SK-N-SH (cell line): Measurements from ENCODE around the gene N4BP3. TPM values are rescaled to one million over a fixed set of nuclear protein-coding genes. Genes with fewer than 3 reads are reported as not detected.

Source experiments
- CTCF ChIA-PET: fragments of 300-600, 350-600 bp; formaldehyde crosslinking; extraction: SDS; loops from one replicate; lab custom pipeline; 2021; lab: Yijun Ruan, JAX
- POLR2A ChIA-PET: fragments of 350-600 bp; sonication (Branson Sonifier 250); formaldehyde crosslinking; extraction: SDS; loops from one replicate; lab custom pipeline; 2020; ENCODE audit warnings: antibody characterized with exemption, inconsistent platforms; lab: Yijun Ruan, JAX
- DNase-seq: peaks from one replicate; pipeline ENCODE4 v3.0.0; 2012
- H2AFZ ChIP-seq: fragments of 200-600 bp; sonication (generic); 2 replicates; pipeline ENCODE4 v1.8.1; 2016; ENCODE audit warnings: antibody characterized with exemption, mild to moderate bottlenecking, low read depth
- H3F3A ChIP-seq: fragments of 200-600 bp; sonication (generic); replicated peaks from 2 replicates; pipeline ENCODE3; 2016; ENCODE audit warnings: antibody characterized with exemption, mild to moderate bottlenecking; ENCODE audit not compliant: insufficient read depth
- H3K27ac ChIP-seq, 2 experiments: fragments of 200-500 bp in 1 of 2; fragments of 200-600 bp in 1 of 2; sonication (Bioruptor generic) in 1 of 2; sonication (generic), shearing (Covaris generic) in 1 of 2; 2 replicates each; pipeline versions ENCODE4 v1.5.1 to v1.6.1; 2014 to 2016; ENCODE audit warnings: low read depth in 2 of 2, inconsistent platforms in 1 of 2, low read length in 1 of 2, mild to moderate bottlenecking in 1 of 2, mixed read lengths in 1 of 2
- H3K27me3 ChIP-seq: fragments of 200-600 bp; sonication (generic), shearing (Covaris generic); 2 replicates; pipeline ENCODE4 v1.6.1; 2016; ENCODE audit warnings: mixed run types; ENCODE audit not compliant: insufficient read depth
- H3K36me3 ChIP-seq, 2 experiments: fragments of 200-500 bp in 1 of 2; fragments of 200-600 bp in 1 of 2; sonication (Bioruptor generic) in 1 of 2; sonication (generic) in 1 of 2; replicated peaks in 1 of 2; 2 replicates each; pipeline versions ENCODE3 to v1.5.1; 2014 to 2016; ENCODE audit warnings: low read length in 1 of 2, mild to moderate bottlenecking in 1 of 2; ENCODE audit not compliant: insufficient read depth in 2 of 2, control insufficient read depth in 1 of 2
- H3K4me1 ChIP-seq, 2 experiments: fragments of 200-500 bp in 1 of 2; fragments of 200-600 bp in 1 of 2; sonication (Bioruptor generic) in 1 of 2; sonication (generic), shearing (Covaris generic) in 1 of 2; 2 replicates each; pipeline versions ENCODE4 v1.5.1 to v1.6.1; 2014 to 2016; ENCODE audit warnings: low read depth in 1 of 2, low read length in 1 of 2, mixed run types in 1 of 2; ENCODE audit not compliant: insufficient read depth in 2 of 2, control insufficient read depth in 1 of 2
- H3K4me2 ChIP-seq: fragments of 200-600 bp; sonication (generic), shearing (Covaris generic); 2 replicates; pipeline ENCODE4 v1.6.1; 2017; ENCODE audit warnings: mixed run types
- H3K4me3 ChIP-seq, 2 experiments: fragments of 200-500 bp in 1 of 2; fragments of 200-600 bp in 1 of 2; sonication (Bioruptor generic) in 1 of 2; sonication (generic), shearing (Covaris generic) in 1 of 2; 2 replicates each; pipeline versions ENCODE4 v1.5.1 to v1.8.1; 2014 to 2016; ENCODE audit warnings: low read depth in 2 of 2, inconsistent platforms in 1 of 2, low read length in 1 of 2, mild to moderate bottlenecking in 1 of 2, mixed read lengths in 1 of 2, moderate library complexity in 1 of 2
- H3K79me2 ChIP-seq: fragments of 200-600 bp; sonication (generic); 2 replicates; pipeline ENCODE4 v1.8.1; 2017; ENCODE audit warnings: mild to moderate bottlenecking; ENCODE audit not compliant: insufficient read depth
- H3K9ac ChIP-seq: fragments of 200-600 bp; sonication (generic); 2 replicates; pipeline ENCODE4 v1.6.1; 2017; ENCODE audit warnings: mixed run types
- H3K9me2 ChIP-seq: fragments of 200-600 bp; sonication (generic); 2 replicates; pipeline ENCODE4 v1.6.1; 2017; ENCODE audit warnings: mixed run types
- H3K9me3 ChIP-seq: fragments of 200-600 bp; sonication (generic); 2 replicates; pipeline ENCODE4 v1.6.1; 2017; ENCODE audit warnings: mixed run types, mild to moderate bottlenecking, moderate library complexity
- H4K20me1 ChIP-seq: fragments of 200-600 bp; sonication (generic); 2 replicates; pipeline ENCODE4 v1.6.1; 2017; ENCODE audit warnings: mild to moderate bottlenecking, mixed run types; ENCODE audit not compliant: insufficient read depth
- ELF1 ChIP-seq: IDR thresholded peaks from 2 replicates; pipeline ENCODE4 v1.4.0; 2012
- EZH2phosphoT487 ChIP-seq: fragments of 200-600 bp; sonication (generic); IDR thresholded peaks from 2 replicates; pipeline ENCODE4 v1.6.1; 2017; ENCODE audit warnings: low read depth, mixed run types, mild to moderate bottlenecking, antibody characterized with exemption, moderate library complexity, borderline replicate concordance
- FOXJ3 ChIP-seq: sonication (generic); formaldehyde crosslinking; IDR thresholded peaks from 2 replicates; pipeline ENCODE4 v1.5.1; 2020; ENCODE audit warnings: mild to moderate bottlenecking, missing genetic modification reagents
- FOXM1 ChIP-seq: IDR thresholded peaks from 2 replicates; pipeline ENCODE4 v1.4.0; 2012; ENCODE audit warnings: low read depth, mild to moderate bottlenecking
- MEF2A ChIP-seq: IDR thresholded peaks from 2 replicates; pipeline ENCODE4 v1.4.0; 2012; ENCODE audit warnings: low read depth, borderline replicate concordance
- POLR2AphosphoS5 ChIP-seq: IDR thresholded peaks from 2 replicates; pipeline ENCODE4 v1.6.1; 2012; ENCODE audit warnings: low read depth, low read length
- RFX5 ChIP-seq: IDR thresholded peaks from 2 replicates; pipeline ENCODE4 v1.6.1; 2012; ENCODE audit warnings: mild to moderate bottlenecking, improper control_type of control experiment, low read length
- SMC3 ChIP-seq: IDR thresholded peaks from 2 replicates; pipeline ENCODE4 v1.6.1; 2012; ENCODE audit warnings: low read depth, low read length, improper control_type of control experiment
- USF1 ChIP-seq: IDR thresholded peaks from 2 replicates; pipeline ENCODE4 v1.4.0; 2012; ENCODE audit warnings: low read depth, borderline replicate concordance
- WGBS: methylation state at CpG from one replicate; pipeline ENCODE4 v1.1.6; 2017; ENCODE audit warnings: low lambda C conversion rate; 5-methylcytosine and 5-hydroxymethylcytosine counted together
- polyA plus RNA-seq, 3 experiments: library from polyadenylated mRNA; depleted of rRNA; stranded (reverse); fragments of >200 nt; gene quantifications; 2 replicates each; pipeline ENCODE4 v1.2.3, GENCODE V29; 2012
- TF ChIP-seq, protein P1 (sequence below): IDR thresholded peaks from 2 replicates; pipeline ENCODE4 v1.4.0; 2012; ENCODE audit warnings: low read depth
- TF ChIP-seq, protein P2 (sequence below): IDR thresholded peaks from 2 replicates; pipeline ENCODE4 v1.6.1; 2012; ENCODE audit warnings: mild to moderate bottlenecking, low read depth, low read length, moderate library complexity

N4BP3 gene
- polyA plus RNA-seq, 1 of the 3 experiments (the other 2 are of a cell fraction): 0.28 TPM

GRCh38 chr5:178149199-178149932 lies 36.0 kb downstream of the N4BP3 start:
- TF ChIP-seq ELF1: no peak
- TF ChIP-seq, protein P1, sequence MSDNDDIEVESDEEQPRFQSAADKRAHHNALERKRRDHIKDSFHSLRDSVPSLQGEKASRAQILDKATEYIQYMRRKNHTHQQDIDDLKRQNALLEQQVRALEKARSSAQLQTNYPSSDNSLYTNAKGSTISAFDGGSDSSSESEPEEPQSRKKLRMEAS: no peak
- TF ChIP-seq FOXM1: no peak
- no peak for TF ChIP-seq MEF2A
- no peak for TF ChIP-seq POLR2AphosphoS5
- TF ChIP-seq SMC3: no peak
- TF ChIP-seq, protein P2, sequence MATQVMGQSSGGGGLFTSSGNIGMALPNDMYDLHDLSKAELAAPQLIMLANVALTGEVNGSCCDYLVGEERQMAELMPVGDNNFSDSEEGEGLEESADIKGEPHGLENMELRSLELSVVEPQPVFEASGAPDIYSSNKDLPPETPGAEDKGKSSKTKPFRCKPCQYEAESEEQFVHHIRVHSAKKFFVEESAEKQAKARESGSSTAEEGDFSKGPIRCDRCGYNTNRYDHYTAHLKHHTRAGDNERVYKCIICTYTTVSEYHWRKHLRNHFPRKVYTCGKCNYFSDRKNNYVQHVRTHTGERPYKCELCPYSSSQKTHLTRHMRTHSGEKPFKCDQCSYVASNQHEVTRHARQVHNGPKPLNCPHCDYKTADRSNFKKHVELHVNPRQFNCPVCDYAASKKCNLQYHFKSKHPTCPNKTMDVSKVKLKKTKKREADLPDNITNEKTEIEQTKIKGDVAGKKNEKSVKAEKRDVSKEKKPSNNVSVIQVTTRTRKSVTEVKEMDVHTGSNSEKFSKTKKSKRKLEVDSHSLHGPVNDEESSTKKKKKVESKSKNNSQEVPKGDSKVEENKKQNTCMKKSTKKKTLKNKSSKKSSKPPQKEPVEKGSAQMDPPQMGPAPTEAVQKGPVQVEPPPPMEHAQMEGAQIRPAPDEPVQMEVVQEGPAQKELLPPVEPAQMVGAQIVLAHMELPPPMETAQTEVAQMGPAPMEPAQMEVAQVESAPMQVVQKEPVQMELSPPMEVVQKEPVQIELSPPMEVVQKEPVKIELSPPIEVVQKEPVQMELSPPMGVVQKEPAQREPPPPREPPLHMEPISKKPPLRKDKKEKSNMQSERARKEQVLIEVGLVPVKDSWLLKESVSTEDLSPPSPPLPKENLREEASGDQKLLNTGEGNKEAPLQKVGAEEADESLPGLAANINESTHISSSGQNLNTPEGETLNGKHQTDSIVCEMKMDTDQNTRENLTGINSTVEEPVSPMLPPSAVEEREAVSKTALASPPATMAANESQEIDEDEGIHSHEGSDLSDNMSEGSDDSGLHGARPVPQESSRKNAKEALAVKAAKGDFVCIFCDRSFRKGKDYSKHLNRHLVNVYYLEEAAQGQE: no peak
- TF ChIP-seq USF1: no peak
- TF ChIP-seq EZH2phosphoT487: no peak
- TF ChIP-seq RFX5: no peak
- no peak for TF ChIP-seq FOXJ3
- Histone ChIP-seq H3K9ac (no peak overlapping the region), H3K9me3 (no peaks in the 10 kb centered on the region), H3K27ac (0 out of 4 replicates have a peak overlapping the region, but pooled peaks of 1 of the 2 experiments have one; percentile 8), H4K20me1 (peaks cover 7% of the 10 kb centered on the region), H3K36me3 (peaks cover 29 to 67% of the 10 kb centered on the region in 2 experiments), H3K79me2 (peaks cover 21% of the 10 kb centered on the region), H2AFZ (no peak overlapping the region), H3K4me1 (peaks cover 0 to 18% of the 10 kb centered on the region in 2 experiments; a peak in 3 of 4 replicates), H3F3A (peaks cover 10% of the 10 kb centered on the region), H3K4me2 (no peak overlapping the region), H3K9me2 (no peaks in the 10 kb centered on the region), H3K4me3 (no peak overlapping the region), H3K27me3 (no peaks in the 10 kb centered on the region)
- WGBS: 93% methylated on average over 6 of the region's 11 CpGs
- ChIA-PET CTCF (interaction anchor here (0.7 to 18.9 kb wide), 4 partner anchors 10 to 84 kb away, joined by 3 to 319 read pairs (median 3); no protein-coding TSS in a partner anchor), POLR2A (interaction anchor here (0.8 to 1.1 kb wide), 5 partner anchors 8 to 74 kb away, joined by 3 to 5 read pairs (median 4); no protein-coding TSS in a partner anchor)
- DNase-seq: no peak
